ENCODE results near the gene PSMB7.

Gene PSMB7

GRCh38 chr9:124320062-124320973 lies 94.9 kb downstream of the PSMB7 start:
- peak; percentile 55 for DNase-seq

DNA sequence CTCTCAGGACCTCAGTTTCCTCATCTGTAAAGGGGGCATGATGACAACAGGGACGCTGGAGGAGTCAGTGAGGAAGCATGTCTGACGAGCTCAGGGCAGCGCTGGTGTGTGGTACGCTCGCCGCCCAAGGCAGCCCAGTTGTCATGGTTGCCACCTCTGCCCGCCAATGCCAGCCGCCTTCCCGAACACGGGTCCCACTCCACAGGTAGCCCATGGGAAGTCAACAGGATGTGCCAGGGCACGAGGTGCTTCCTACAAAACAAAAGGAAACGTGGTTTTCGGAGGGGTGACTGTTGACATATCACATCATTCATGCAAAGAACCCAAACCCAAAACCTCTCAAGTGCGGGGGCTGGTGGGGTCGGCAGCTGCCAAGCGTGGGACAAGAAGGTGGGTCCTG lies 99.4 kb downstream of the PSMB7 start:
- no peak for DNase-seq
- in situ Hi-C loops (cut with MboI; ENCODE audit: low pct_unique_long_range_greater_than_20kb, low sequenced_read_pairs), result no loop called here

More at GRCh38 chr9:124320062-124320973, 94.9 kb downstream of the PSMB7 start:
- in situ Hi-C loops (cut with MboI; ENCODE audit: low pct_unique_long_range_greater_than_20kb, low sequenced_read_pairs), result no loop called here

DNA sequence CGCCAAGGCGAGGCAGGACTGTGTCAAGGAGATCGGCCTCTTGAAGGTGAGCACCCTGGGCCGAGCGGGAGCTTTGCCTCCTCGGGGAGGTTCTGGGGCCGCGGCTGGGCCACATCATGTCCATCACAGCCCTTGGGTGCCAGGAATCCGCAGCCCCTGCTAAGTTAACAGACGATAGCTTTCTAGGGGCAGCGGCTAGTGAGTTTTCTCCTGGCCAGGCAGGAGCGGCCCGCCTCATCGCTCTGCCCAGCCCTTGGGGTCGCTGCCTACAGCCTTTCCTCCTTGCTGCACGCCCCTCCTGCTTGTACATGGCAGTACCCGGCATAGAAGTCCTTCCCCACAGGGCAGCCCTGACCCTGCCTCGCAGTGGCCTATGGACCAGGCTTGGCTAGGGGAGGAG lies 101.3 kb downstream of the PSMB7 start:
- no peak for DNase-seq
- in situ Hi-C loops (cut with MboI; ENCODE audit: low pct_unique_long_range_greater_than_20kb, low sequenced_read_pairs), result no loop called here

GRCh38 chr9:124312290-124313265 lies 102.7 kb downstream of the PSMB7 start:
- no peak for DNase-seq
- in situ Hi-C loops (cut with MboI; ENCODE audit: low pct_unique_long_range_greater_than_20kb, low sequenced_read_pairs), result no loop called here

- no peak for DNase-seq
- in situ Hi-C loops (cut with MboI; ENCODE audit: low pct_unique_long_range_greater_than_20kb, low sequenced_read_pairs), result no loop called here
Observed at GRCh38 chr9:124311283-124311682, 104.0 kb downstream of the PSMB7 start.

DNA sequence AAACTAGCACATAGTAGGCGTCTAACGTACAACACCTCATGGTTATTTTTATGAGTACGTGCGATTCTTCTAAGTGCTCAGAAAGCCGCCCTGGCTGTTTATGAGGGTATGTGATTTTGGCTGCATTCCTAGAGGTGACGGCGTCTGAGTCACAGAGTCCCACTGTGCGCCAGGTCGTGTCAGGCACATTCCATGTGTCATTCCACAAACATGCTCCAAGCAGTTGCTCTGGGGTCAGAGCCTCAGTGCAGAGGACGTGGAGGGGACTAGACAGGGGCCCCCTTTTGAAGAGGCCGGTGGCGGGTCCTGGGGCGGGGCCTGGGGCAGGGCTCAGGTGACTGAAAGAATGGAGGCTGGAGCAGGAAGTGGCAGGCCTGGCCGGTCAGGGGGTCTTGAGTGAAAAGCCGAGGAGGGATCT lies 105.6 kb downstream of the PSMB7 start:
- in situ Hi-C loops (cut with MboI; ENCODE audit: low pct_unique_long_range_greater_than_20kb, low sequenced_read_pairs), result no loop called here
- DNase-seq, result no peak

DNA sequence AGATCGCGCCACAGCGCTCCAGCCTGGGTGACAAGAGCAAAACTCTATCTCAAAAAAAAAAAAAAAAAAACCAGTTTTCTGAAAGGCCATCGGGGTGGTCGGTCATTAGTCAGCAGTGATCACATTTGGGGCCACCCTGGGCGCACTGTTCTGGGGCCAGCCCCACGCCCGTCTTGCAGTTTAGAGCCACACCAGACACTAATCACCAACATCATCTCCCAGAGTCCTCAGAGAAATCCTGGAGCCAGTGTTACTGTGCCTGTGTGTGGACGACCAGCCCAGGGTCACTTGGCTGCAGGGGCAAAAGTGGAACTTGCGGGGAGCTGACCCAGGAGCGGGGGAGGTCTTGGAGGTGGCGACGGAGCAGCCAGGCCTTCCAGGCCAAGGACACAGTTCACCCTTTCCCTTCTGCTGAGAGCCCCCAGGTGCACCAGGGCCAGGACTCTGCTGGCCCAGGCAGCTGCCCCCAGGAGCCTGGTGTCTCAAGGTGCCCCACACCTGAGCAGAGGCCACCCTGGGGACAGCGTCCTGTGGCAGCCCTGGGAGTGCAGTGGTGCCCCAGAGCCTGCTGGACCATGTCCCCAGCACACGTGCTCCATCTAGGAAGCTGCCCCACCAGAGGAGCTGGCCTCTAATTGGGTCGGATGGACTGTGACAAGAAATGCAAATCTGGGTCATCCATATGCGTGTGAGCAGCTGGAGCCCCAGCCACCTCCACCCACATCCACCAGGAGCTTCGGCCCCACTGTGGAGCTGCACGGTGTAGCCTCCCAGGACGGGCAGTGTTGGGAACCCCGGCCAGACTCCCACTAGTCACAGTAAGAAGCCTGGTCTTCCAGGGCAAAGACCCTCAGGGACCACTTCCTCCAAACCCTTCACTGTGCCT lies 106.4 kb downstream of the PSMB7 start:
- DNase-seq, result no peak
- in situ Hi-C loops (cut with MboI; ENCODE audit: low pct_unique_long_range_greater_than_20kb, low sequenced_read_pairs), result no loop called here

DNA sequence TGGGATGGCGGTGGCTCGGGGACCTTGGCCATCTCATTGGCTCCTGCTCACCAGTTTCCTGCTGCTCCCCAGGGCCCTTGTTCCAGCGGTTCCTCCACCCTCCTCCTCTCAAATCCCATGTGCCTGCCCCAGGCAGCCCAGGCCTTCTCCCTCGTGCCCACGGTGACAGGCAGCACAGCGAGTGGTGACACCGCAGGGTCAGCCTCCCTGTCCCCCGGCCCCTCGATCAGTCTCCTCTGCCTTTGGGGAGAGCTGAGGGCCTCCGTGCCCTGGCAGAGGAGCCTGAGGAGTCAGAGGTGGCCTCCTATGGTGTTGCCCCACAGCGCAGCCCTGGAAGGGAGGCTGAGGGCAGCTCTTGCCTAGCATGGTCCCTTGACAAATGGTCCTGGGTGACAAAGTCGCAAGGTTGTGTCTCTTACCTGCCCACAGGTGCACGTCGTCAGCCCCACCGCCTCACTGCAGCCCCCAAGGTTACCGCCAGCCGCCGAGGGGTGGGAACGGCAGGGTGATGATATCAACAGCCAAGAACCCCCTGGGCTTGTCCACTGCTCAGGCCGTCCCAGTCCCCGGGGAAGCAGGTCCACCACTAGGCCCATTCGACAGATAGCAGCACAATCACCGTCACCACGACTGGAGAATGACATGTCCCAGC lies 107.7 kb downstream of the PSMB7 start:
- DNase-seq, result no peak
- in situ Hi-C loops (cut with MboI; ENCODE audit: low pct_unique_long_range_greater_than_20kb, low sequenced_read_pairs), result no loop called here

GRCh38 chr9:124306098-124306735 lies 109.0 kb downstream of the PSMB7 start:
- in situ Hi-C loops (cut with MboI; ENCODE audit: low pct_unique_long_range_greater_than_20kb, low sequenced_read_pairs), result no loop called here
- no peak for DNase-seq

- in situ Hi-C loops (cut with MboI; ENCODE audit: low pct_unique_long_range_greater_than_20kb, low sequenced_read_pairs), result no loop called here
- DNase-seq, result no peak
Observed at GRCh38 chr9:124304285-124304684, 111.0 kb downstream of the PSMB7 start.

DNA sequence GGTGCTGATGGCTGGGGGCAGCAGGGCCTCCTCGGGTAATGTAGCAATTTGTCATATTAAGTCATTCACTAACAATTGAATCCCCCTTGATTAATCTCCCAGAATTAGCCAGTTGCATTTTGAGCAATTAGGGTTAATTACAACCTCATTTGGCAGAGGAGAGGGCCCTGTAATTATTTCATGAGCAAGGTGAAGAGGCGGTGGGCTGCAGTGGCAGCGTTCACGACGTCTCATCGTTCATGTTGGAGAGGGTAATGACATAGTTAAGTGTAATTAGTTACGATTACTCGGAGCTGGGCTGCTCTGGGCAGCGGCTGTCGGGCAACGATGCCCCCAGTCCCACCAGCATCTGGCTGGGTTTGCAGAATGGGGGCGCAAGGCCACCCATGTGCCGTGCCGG lies 111.5 kb downstream of the PSMB7 start:
- DNase-seq, result no peak
- in situ Hi-C loops (cut with MboI; ENCODE audit: low pct_unique_long_range_greater_than_20kb, low sequenced_read_pairs), result no loop called here

All from KBM-7 (cell line).